ENCODE data around the gene PLCB3. TPM values are rescaled to one million over a fixed set of nuclear protein-coding genes. Genes with fewer than 3 reads are reported as not detected.
A peak's percentile ranks its signal among the peaks of the same experiment; 100 is the strongest.
"Not testable (repeated sequence)": the region's sequence is repeated elsewhere in the genome, so short reads cannot be mapped to it uniquely, and the experiment has no call there.

Gene PLCB3
- total RNA-seq, 5 donors from 2014 or later (not counting 1 experiment from before 2014, with no cell fraction given): 3.6 to 14.9 (median 11.2) TPM

DNA sequence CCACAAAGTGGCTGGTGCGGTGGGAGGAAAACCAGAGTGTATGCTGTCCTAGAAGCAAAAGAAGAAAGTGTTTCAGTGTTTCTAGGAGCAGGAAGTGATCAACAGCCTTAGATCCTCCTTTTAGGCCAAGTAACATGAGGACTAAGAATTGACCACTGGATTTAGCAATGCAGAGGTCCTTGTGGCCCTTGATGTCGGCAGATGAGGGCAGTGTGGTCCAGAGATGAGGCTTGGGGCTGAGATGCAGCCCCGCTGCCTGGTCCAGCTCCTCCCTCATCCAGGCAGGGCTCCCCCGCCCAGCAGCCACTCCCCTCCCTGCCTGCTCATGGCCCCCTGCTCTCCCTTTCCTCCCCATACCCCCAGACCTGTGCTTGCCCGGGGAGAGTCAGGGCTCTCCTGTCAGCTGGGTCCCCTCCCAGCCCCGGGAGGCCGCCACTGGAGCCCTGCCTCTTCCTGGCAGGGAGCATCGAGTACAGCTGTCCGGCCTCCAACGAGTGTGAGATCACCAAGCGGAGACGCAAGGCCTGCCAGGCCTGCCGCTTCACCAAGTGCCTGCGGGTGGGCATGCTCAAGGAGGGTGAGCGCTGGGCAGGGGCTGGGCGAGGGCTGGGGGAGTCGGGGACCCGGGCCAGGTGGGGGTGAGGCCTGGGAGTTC, 62.3 kb downstream of the PLCB3 start:
- Histone ChIP-seq H3K9me3 (no peaks in the 10 kb centered on the region), H3K36me3 (ENCODE audit: control insufficient read depth in 2 of 2, extremely low read depth in 1 of 2, insufficient read depth in 1 of 2, low read length in 1 of 2) (peaks cover 0 to 20% of the 10 kb centered on the region in 2 donors), H3K4me3 (ENCODE audit: control insufficient read depth in 1 of 2, extremely low read depth in 1 of 2, low read length in 1 of 2) (no peak overlapping the region), H3K27me3 (replicated peaks in 1 of 2; ENCODE audit: control insufficient read depth in 2 of 2, extremely low read depth in 1 of 2, insufficient read depth in 2 of 2, low read length in 1 of 2) (no peaks in the 10 kb centered on the region), H3K27ac (ENCODE audit: low read length) (no peak overlapping the region), H3K4me1 (ENCODE audit: control insufficient read depth in 1 of 2, extremely low read depth in 1 of 2, insufficient read depth in 2 of 2, low read length in 2 of 2) (peaks cover 0 to 33% of the 10 kb centered on the region in 2 experiments)
- H3K4me1 Mint-ChIP-seq: peaks cover 27 to 35% (median 30%) of the 10 kb centered on the region in 3 donors
- no peak for DNase-seq
- no peaks in the 10 kb centered on the region for H3K9me3 Mint-ChIP-seq
- peak overlapping the region in 1 of 2 donors; percentile 50 for H3K27ac Mint-ChIP-seq
- no peaks in the 10 kb centered on the region for H3K27me3 Mint-ChIP-seq
- H3K36me3 Mint-ChIP-seq: peaks cover 13% of the 10 kb centered on the region
- 96% methylated on average over 12 of the region's 18 CpGs for WGBS (ENCODE audit: insufficient coverage)
- no peak for ATAC-seq (replicated peaks in 1 of 4)
- H3K4me3 Mint-ChIP-seq: no peak overlapping the region
- POLR2A ChIA-PET: no interaction called here
- CTCF ChIA-PET: no interaction called here

- CTCF ChIA-PET: no interaction called here
- H3K9me3 Mint-ChIP-seq: no peaks in the 10 kb centered on the region
- H3K9me3 ChIP-seq: no peaks in the 10 kb centered on the region
- H3K4me1 ChIP-seq (ENCODE audit: control insufficient read depth in 1 of 2, extremely low read depth in 1 of 2, insufficient read depth in 2 of 2, low read length in 2 of 2): peaks cover 2 to 40% of the 10 kb centered on the region in 2 experiments
- 92% methylated on average over 12 of the region's 19 CpGs for WGBS (ENCODE audit: insufficient coverage)
- peak overlapping the region in 1 of 2 donors; percentile 32 for H3K27ac Mint-ChIP-seq
- no peaks in the 10 kb centered on the region for H3K27me3 Mint-ChIP-seq
- peaks cover 13% of the 10 kb centered on the region for H3K36me3 Mint-ChIP-seq
- no peak for DNase-seq
- no peaks in the 10 kb centered on the region for H3K27me3 ChIP-seq (replicated peaks in 1 of 2; ENCODE audit: control insufficient read depth in 2 of 2, extremely low read depth in 1 of 2, insufficient read depth in 2 of 2, low read length in 1 of 2)
- no peak overlapping the region for H3K4me3 Mint-ChIP-seq
- no peak overlapping the region for H3K27ac ChIP-seq (ENCODE audit: low read length)
- H3K4me3 ChIP-seq (ENCODE audit: control insufficient read depth in 1 of 2, extremely low read depth in 1 of 2, low read length in 1 of 2): no peak overlapping the region
- H3K36me3 ChIP-seq (ENCODE audit: control insufficient read depth in 2 of 2, extremely low read depth in 1 of 2, insufficient read depth in 1 of 2, low read length in 1 of 2): peaks cover 0 to 20% of the 10 kb centered on the region in 2 donors
- peaks cover 32 to 41% (median 35%) of the 10 kb centered on the region in 3 donors for H3K4me1 Mint-ChIP-seq
- POLR2A ChIA-PET: no interaction called here
- ATAC-seq (replicated peaks in 1 of 4): no peak
Observed at GRCh38 chr11:64314146-64314804, 62.9 kb downstream of the PLCB3 start.

- whole genome bisulfite sequencing (ENCODE audit: insufficient coverage): 96% methylated on average over 22 of the region's 24 CpGs
- Mint-ChIP-seq H3K9me3 (no peaks in the 10 kb centered on the region), H3K27me3 (no peaks in the 10 kb centered on the region), H3K4me3 (peak overlapping the region in 1 of 3 donors; percentile 41), H3K27ac (peak overlapping the region in 1 of 2 donors; percentile 15), H3K4me1 (peaks cover 33 to 47% (median 41%) of the 10 kb centered on the region in 3 donors), H3K36me3 (peaks cover 13% of the 10 kb centered on the region)
- CTCF ChIA-PET: no interaction called here
- no peak overlapping the region for H3K4me3 ChIP-seq (ENCODE audit: control insufficient read depth in 1 of 2, extremely low read depth in 1 of 2, low read length in 1 of 2)
- ATAC-seq (replicated peaks in 1 of 4) (no peak), DNase-seq (no peak)
- POLR2A ChIA-PET: no interaction called here
- peaks cover 2 to 44% of the 10 kb centered on the region in 2 experiments for H3K4me1 ChIP-seq (ENCODE audit: control insufficient read depth in 1 of 2, extremely low read depth in 1 of 2, insufficient read depth in 2 of 2, low read length in 2 of 2)
- H3K36me3 ChIP-seq (ENCODE audit: control insufficient read depth in 2 of 2, extremely low read depth in 1 of 2, insufficient read depth in 1 of 2, low read length in 1 of 2): peaks cover 0 to 20% of the 10 kb centered on the region in 2 donors
- no peaks in the 10 kb centered on the region for H3K27me3 ChIP-seq (replicated peaks in 1 of 2; ENCODE audit: control insufficient read depth in 2 of 2, extremely low read depth in 1 of 2, insufficient read depth in 2 of 2, low read length in 1 of 2)
- no peaks in the 10 kb centered on the region for H3K9me3 ChIP-seq
- H3K27ac ChIP-seq (ENCODE audit: low read length): no peak overlapping the region
Observed at GRCh38 chr11:64314805-64315561, 63.7 kb downstream of the PLCB3 start.

DNA sequence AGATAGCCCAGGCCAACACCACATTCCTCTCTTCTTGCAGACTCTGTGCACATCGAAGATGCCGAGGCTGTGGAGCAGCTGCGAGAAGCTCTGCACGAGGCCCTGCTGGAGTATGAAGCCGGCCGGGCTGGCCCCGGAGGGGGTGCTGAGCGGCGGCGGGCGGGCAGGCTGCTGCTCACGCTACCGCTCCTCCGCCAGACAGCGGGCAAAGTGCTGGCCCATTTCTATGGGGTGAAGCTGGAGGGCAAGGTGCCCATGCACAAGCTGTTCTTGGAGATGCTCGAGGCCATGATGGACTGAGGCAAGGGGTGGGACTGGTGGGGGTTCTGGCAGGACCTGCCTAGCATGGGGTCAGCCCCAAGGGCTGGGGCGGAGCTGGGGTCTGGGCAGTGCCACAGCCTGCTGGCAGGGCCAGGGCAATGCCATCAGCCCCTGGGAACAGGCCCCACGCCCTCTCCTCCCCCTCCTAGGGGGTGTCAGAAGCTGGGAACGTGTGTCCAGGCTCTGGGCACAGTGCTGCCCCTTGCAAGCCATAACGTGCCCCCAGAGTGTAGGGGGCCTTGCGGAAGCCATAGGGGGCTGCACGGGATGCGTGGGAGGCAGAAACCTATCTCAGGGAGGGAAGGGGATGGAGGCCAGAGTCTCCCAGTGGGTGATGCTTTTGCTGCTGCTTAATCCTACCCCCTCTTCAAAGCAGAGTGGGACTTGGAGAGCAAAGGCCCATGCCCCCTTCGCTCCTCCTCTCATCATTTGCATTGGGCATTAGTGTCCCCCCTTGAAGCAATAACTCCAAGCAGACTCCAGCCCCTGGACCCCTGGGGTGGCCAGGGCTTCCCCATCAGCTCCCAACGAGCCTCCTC, 64.6 kb downstream of the PLCB3 start:
- H3K27me3 Mint-ChIP-seq; H3K9me3 Mint-ChIP-seq; H3K27me3 ChIP-seq (replicated peaks in 1 of 2; ENCODE audit: control insufficient read depth in 2 of 2, extremely low read depth in 1 of 2, insufficient read depth in 2 of 2, low read length in 1 of 2); ATAC-seq (replicated peaks in 1 of 4); H3K9me3 ChIP-seq; DNase-seq; POLR2A ChIA-PET; H3K4me3 ChIP-seq (ENCODE audit: control insufficient read depth in 1 of 2, extremely low read depth in 1 of 2, low read length in 1 of 2): not testable (repeated sequence)
- peaks cover 20% of the 10 kb centered on the region for H3K36me3 Mint-ChIP-seq
- CTCF ChIA-PET: interaction anchor here in 1 of 2 donors (2.6 kb wide), 1 partner anchor 15 kb away, joined by 22 read pairs; the partner anchor contains the start of gene CATSPERZ
- 91% methylated on average over 19 of the region's 25 CpGs for WGBS (ENCODE audit: insufficient coverage)
- H3K27ac Mint-ChIP-seq: peak overlapping the region; percentile 58 to 100
- peak overlapping the region; percentile 98 for H3K27ac ChIP-seq (ENCODE audit: low read length)
- H3K4me1 Mint-ChIP-seq: peaks cover 32 to 56% (median 43%) of the 10 kb centered on the region in 3 donors
- H3K36me3 ChIP-seq (ENCODE audit: control insufficient read depth in 2 of 2, extremely low read depth in 1 of 2, insufficient read depth in 1 of 2, low read length in 1 of 2): peaks cover 0 to 27% of the 10 kb centered on the region in 2 donors
- peak overlapping the region; percentile 91 to 96 (median 93) for H3K4me3 Mint-ChIP-seq
- H3K4me1 ChIP-seq (ENCODE audit: control insufficient read depth in 1 of 2, extremely low read depth in 1 of 2, insufficient read depth in 2 of 2, low read length in 2 of 2): peaks cover 2 to 44% of the 10 kb centered on the region in 2 experiments

DNA sequence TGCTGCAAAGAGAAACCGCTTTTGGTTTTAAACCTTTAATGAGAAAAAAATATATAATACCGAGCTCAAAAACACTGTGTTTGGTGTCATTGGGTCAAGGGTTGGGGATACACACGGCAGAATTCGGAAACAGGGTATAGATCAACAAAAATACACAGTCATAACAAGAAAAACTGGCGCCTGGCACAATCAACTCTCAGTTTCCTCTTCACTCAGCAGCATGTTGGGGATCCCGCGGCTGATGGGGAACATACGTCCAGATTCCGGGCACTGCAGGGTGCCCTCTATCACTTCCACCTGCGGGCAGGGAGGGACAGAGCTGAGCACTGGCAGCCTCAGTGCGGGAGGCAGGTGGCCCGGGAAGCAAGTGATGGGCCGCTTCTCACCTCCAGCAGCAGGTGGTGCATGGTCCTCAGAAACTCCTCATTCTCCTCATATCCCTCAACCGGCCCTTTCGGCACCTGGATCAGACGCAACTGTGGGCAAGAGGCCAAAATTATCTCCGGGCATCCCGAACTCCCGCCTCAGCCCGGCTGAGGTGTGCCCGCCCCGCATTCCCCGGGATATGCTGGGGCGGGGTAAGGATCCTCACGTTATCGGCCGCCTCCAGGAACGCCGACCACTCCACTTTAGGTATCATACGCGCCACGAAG, 65.5 kb downstream of the PLCB3 start:
- DNase-seq (peak in 26 of 35 experiments; percentile 17 to 70 (median 42)), ATAC-seq (replicated peaks in 1 of 4) (peak in 1 of 4 experiments; percentile 5)
- H3K27ac ChIP-seq (ENCODE audit: low read length): peak overlapping the region; percentile 98
- peaks cover 2 to 42% of the 10 kb centered on the region in 2 experiments for H3K4me1 ChIP-seq (ENCODE audit: control insufficient read depth in 1 of 2, extremely low read depth in 1 of 2, insufficient read depth in 2 of 2, low read length in 2 of 2)
- H3K27ac Mint-ChIP-seq: peak overlapping the region; percentile 99 to 100
- WGBS (ENCODE audit: insufficient coverage): under 1% methylated on average over 27 of the region's 32 CpGs
- peaks cover 0 to 35% of the 10 kb centered on the region in 2 donors for H3K36me3 ChIP-seq (ENCODE audit: control insufficient read depth in 2 of 2, extremely low read depth in 1 of 2, insufficient read depth in 1 of 2, low read length in 1 of 2)
- peaks cover 30 to 59% (median 44%) of the 10 kb centered on the region in 3 donors for H3K4me1 Mint-ChIP-seq
- peak overlapping the region; percentile 91 to 96 (median 93) for H3K4me3 Mint-ChIP-seq
- ChIA-PET POLR2A (interaction anchor here (0.6 to 1.5 kb wide), 7 partner anchors 9 to 131 kb away, joined by 3 to 10 read pairs (median 5); partner anchors contain the start of genes BAD (in 1 of the 2), ESRRA (in 1 of the 2), GPR137 (in 1 of the 2) and STIP1 (in 1 of the 2)), CTCF (interaction anchor here (0.6 to 2.6 kb wide), 13 partner anchors 12 to 1653 kb away, joined by 4 to 41 read pairs (median 11); partner anchors contain the start of genes CATSPERZ (in 1 of the 2), CCDC88B (in 1 of the 2), ESRRA (in 1 of the 2) and GPR137 (in 1 of the 2))
- H3K27me3 Mint-ChIP-seq: no peaks in the 10 kb centered on the region
- H3K9me3 Mint-ChIP-seq: no peaks in the 10 kb centered on the region
- no peaks in the 10 kb centered on the region for H3K9me3 ChIP-seq
- H3K36me3 Mint-ChIP-seq: peaks cover 28% of the 10 kb centered on the region
- H3K27me3 ChIP-seq (replicated peaks in 1 of 2; ENCODE audit: control insufficient read depth in 2 of 2, extremely low read depth in 1 of 2, insufficient read depth in 2 of 2, low read length in 1 of 2): no peaks in the 10 kb centered on the region
- H3K4me3 ChIP-seq (ENCODE audit: control insufficient read depth in 1 of 2, extremely low read depth in 1 of 2, low read length in 1 of 2): peak overlapping the region; percentile 76 to 79

All from T-cell (primary cell).